Spleen (tissue), 7 donors: ENCODE data around the gene PRKG1.

Experiments
- POLR2A ChIP-seq, 3 donors: fragments of 450-650 bp; IDR thresholded peaks; one replicate each; pipeline ENCODE4 v1.5.1; 2017; ENCODE audit warnings: antibody characterized with exemption in 3 of 3, mild to moderate bottlenecking in 1 of 3
- TF ChIP-seq, protein P1 (sequence below), 11 experiments: fragments of 200-600 bp in 7 of 11; fragments of 450-650 bp in 4 of 11; sonication (generic) in 4 of 11; IDR thresholded peaks in 8 of 11; conservative IDR thresholded peaks in 3 of 11; 1 replicate in 7 of 11; 2 replicates in 4 of 11; pipeline versions ENCODE4 v1.4.0 to v1.8.0; 2016 to 2021; ENCODE audit warnings: antibody characterized with exemption in 11 of 11, inconsistent platforms in 4 of 11, mild to moderate bottlenecking in 1 of 11
- donor health status: DM: no; HTN: no; CAD: no; lungs with moderate emphysema.
- donor health status: DM: no; HTN: no; CAD: no.
- donor health status: DM: no; HTN: no; CAD: no.

- TF ChIP-seq, protein P1, sequence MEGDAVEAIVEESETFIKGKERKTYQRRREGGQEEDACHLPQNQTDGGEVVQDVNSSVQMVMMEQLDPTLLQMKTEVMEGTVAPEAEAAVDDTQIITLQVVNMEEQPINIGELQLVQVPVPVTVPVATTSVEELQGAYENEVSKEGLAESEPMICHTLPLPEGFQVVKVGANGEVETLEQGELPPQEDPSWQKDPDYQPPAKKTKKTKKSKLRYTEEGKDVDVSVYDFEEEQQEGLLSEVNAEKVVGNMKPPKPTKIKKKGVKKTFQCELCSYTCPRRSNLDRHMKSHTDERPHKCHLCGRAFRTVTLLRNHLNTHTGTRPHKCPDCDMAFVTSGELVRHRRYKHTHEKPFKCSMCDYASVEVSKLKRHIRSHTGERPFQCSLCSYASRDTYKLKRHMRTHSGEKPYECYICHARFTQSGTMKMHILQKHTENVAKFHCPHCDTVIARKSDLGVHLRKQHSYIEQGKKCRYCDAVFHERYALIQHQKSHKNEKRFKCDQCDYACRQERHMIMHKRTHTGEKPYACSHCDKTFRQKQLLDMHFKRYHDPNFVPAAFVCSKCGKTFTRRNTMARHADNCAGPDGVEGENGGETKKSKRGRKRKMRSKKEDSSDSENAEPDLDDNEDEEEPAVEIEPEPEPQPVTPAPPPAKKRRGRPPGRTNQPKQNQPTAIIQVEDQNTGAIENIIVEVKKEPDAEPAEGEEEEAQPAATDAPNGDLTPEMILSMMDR (IDR thresholded peaks at IDR 0.05 in 8 of 11, conservative IDR thresholded peaks at IDR 0.05 in 3 of 11), result no peak
- no peak for TF ChIP-seq POLR2A (IDR thresholded peaks at IDR 0.05)
Observed at GRCh38 chr10:51159841-51160240, 85.6 kb downstream of the PRKG1 start.
